ENCODE results near the gene RCCD1. TPM values are rescaled to one million over a fixed set of nuclear protein-coding genes. Genes with fewer than 3 reads are reported as not detected.
A peak's percentile ranks its signal among the peaks of the same experiment; 100 is the strongest.

RCCD1 gene
- total and polyA plus RNA-seq, 2 of the 8 experiments (the other 6 are each of a cell fraction or from before 2014, with no cell fraction given): 9.9 to 18.8 TPM

DNA sequence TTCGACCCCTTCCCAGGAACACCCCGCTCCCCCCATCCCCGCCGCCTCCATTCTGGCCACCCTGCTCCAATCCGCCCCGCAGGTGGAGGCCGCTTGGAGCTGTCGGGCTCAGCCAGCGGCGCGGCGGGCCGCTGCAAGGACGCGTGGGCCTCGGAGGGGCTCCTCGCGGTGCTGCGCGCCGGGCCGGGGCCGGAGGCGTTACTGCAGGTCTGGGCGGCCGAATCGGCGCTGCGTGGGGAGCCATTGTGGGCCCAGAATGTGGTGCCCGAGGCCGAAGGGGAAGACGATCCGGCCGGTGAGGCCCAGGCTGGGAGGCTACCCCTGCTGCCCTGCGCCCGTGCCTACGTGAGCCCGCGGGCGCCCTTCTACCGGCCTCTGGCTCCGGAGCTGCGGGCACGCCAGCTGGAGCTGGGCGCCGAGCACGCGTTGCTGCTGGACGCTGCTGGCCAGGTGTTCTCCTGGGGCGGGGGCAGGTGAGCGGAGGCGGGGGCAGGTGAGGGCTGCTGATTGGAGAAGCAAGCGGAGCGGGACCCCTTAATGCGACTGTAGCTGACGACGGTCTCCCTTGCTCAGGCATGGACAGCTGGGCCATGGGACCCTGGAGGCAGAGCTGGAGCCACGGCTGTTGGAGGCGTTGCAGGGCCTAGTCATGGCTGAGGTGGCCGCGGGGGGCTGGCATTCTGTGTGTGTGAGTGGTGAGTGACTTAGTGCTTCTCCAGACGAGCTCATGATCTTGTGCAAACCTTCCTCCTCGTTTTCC lies 2.5 kb downstream of the RCCD1 start (continued):
- TF ChIP-seq, protein P1, sequence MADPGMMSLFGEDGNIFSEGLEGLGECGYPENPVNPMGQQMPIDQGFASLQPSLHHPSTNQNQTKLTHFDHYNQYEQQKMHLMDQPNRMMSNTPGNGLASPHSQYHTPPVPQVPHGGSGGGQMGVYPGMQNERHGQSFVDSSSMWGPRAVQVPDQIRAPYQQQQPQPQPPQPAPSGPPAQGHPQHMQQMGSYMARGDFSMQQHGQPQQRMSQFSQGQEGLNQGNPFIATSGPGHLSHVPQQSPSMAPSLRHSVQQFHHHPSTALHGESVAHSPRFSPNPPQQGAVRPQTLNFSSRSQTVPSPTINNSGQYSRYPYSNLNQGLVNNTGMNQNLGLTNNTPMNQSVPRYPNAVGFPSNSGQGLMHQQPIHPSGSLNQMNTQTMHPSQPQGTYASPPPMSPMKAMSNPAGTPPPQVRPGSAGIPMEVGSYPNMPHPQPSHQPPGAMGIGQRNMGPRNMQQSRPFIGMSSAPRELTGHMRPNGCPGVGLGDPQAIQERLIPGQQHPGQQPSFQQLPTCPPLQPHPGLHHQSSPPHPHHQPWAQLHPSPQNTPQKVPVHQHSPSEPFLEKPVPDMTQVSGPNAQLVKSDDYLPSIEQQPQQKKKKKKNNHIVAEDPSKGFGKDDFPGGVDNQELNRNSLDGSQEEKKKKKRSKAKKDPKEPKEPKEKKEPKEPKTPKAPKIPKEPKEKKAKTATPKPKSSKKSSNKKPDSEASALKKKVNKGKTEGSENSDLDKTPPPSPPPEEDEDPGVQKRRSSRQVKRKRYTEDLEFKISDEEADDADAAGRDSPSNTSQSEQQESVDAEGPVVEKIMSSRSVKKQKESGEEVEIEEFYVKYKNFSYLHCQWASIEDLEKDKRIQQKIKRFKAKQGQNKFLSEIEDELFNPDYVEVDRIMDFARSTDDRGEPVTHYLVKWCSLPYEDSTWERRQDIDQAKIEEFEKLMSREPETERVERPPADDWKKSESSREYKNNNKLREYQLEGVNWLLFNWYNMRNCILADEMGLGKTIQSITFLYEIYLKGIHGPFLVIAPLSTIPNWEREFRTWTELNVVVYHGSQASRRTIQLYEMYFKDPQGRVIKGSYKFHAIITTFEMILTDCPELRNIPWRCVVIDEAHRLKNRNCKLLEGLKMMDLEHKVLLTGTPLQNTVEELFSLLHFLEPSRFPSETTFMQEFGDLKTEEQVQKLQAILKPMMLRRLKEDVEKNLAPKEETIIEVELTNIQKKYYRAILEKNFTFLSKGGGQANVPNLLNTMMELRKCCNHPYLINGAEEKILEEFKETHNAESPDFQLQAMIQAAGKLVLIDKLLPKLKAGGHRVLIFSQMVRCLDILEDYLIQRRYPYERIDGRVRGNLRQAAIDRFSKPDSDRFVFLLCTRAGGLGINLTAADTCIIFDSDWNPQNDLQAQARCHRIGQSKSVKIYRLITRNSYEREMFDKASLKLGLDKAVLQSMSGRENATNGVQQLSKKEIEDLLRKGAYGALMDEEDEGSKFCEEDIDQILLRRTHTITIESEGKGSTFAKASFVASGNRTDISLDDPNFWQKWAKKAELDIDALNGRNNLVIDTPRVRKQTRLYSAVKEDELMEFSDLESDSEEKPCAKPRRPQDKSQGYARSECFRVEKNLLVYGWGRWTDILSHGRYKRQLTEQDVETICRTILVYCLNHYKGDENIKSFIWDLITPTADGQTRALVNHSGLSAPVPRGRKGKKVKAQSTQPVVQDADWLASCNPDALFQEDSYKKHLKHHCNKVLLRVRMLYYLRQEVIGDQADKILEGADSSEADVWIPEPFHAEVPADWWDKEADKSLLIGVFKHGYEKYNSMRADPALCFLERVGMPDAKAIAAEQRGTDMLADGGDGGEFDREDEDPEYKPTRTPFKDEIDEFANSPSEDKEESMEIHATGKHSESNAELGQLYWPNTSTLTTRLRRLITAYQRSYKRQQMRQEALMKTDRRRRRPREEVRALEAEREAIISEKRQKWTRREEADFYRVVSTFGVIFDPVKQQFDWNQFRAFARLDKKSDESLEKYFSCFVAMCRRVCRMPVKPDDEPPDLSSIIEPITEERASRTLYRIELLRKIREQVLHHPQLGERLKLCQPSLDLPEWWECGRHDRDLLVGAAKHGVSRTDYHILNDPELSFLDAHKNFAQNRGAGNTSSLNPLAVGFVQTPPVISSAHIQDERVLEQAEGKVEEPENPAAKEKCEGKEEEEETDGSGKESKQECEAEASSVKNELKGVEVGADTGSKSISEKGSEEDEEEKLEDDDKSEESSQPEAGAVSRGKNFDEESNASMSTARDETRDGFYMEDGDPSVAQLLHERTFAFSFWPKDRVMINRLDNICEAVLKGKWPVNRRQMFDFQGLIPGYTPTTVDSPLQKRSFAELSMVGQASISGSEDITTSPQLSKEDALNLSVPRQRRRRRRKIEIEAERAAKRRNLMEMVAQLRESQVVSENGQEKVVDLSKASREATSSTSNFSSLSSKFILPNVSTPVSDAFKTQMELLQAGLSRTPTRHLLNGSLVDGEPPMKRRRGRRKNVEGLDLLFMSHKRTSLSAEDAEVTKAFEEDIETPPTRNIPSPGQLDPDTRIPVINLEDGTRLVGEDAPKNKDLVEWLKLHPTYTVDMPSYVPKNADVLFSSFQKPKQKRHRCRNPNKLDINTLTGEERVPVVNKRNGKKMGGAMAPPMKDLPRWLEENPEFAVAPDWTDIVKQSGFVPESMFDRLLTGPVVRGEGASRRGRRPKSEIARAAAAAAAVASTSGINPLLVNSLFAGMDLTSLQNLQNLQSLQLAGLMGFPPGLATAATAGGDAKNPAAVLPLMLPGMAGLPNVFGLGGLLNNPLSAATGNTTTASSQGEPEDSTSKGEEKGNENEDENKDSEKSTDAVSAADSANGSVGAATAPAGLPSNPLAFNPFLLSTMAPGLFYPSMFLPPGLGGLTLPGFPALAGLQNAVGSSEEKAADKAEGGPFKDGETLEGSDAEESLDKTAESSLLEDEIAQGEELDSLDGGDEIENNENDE (IDR thresholded peaks at IDR 0.05; ENCODE audit: insufficient replicate concordance, low read length): no peak
- TF ChIP-seq RBBP5 (IDR thresholded peaks at IDR 0.05; ENCODE audit: borderline replicate concordance, low read depth, low read length) (0 out of 2 replicates have a peak, but pooled peaks have one; percentile 34), SIRT6 (IDR thresholded peaks at IDR 0.05; ENCODE audit: low read length) (no peak), POLR2AphosphoS5 (IDR thresholded peaks at IDR 0.05; ENCODE audit: low read depth, low read length) (peak; percentile 6), CBX8 (IDR thresholded peaks at IDR 0.05; ENCODE audit: borderline replicate concordance, low read depth, low read length) (no peak), KDM5A (IDR thresholded peaks at IDR 0.05; ENCODE audit: low read length) (no peak), BRCA1 (IDR thresholded peaks at IDR 0.05; ENCODE audit: low read depth, low read length) (no peak), SP1 (IDR thresholded peaks at IDR 0.05; ENCODE audit: low read depth, low read length) (no peak), TEAD4 (IDR thresholded peaks at IDR 0.05; ENCODE audit: low read depth, low read length) (peak; percentile 21; the same call in 1 of the 2 replicates), TBP (IDR thresholded peaks at IDR 0.05; ENCODE audit: low read depth, low read length) (no peak), BACH1 (IDR thresholded peaks at IDR 0.05; ENCODE audit: low read length) (no peak), TAF7 (optimal IDR thresholded peaks at IDR 0.05; ENCODE audit: borderline replicate concordance, low read depth, low read length) (no peak)

All from H1 (cell line).